RWPE2 (cell line): ENCODE measurements around the gene RIN1.
A peak's percentile ranks its signal among the peaks of the same experiment; 100 is the strongest.

Source experiments
- ATAC-seq: fragments of 200-7000 bp; cut with Tn5 transposase; 3 replicates; pipeline ENCODE4 v1.9.1; 2021; ENCODE audit warnings: low read depth
- DNase-seq: peaks from one replicate; pipeline ENCODE4 v3.0.0-alpha.2; 2020; ENCODE audit warnings: low spot score
- H3K27ac ChIP-seq: fragments of 450-650 bp; 2 replicates; pipeline ENCODE4 v1.5.1; 2017; ENCODE audit warnings: mild to moderate bottlenecking; ENCODE audit not compliant: poor library complexity, severe bottlenecking
- H3K27me3 ChIP-seq: fragments of 250-450 bp; sonication (Bioruptor Pico); 2 replicates; pipeline ENCODE4 v1.5.1; 2021; ENCODE audit warnings: mild to moderate bottlenecking, moderate library complexity; ENCODE audit not compliant: insufficient read depth, poor library complexity, severe bottlenecking
- H3K36me3 ChIP-seq: fragments of 250-450 bp; sonication (Bioruptor Pico); 2 replicates; pipeline ENCODE4 v1.5.1; 2020; ENCODE audit warnings: low read depth, mild to moderate bottlenecking, moderate library complexity
- H3K4me1 ChIP-seq: fragments of 250-450 bp; sonication (Bioruptor Pico); 2 replicates; pipeline ENCODE4 v1.5.1; 2021; ENCODE audit warnings: mild to moderate bottlenecking, moderate library complexity; ENCODE audit not compliant: insufficient read depth, poor library complexity, severe bottlenecking
- H3K4me3 ChIP-seq: fragments of 250-450 bp; sonication (Bioruptor Pico); 2 replicates; pipeline ENCODE4 v1.5.1; 2021; ENCODE audit warnings: mild to moderate bottlenecking, moderate library complexity; ENCODE audit not compliant: severe bottlenecking
- H3K9me3 ChIP-seq: fragments of 250-450 bp; sonication (Bioruptor Pico); 2 replicates; pipeline ENCODE4 v1.5.1; 2021; ENCODE audit warnings: mild to moderate bottlenecking, moderate library complexity; ENCODE audit not compliant: severe bottlenecking
- CTCF ChIP-seq: fragments of 450-650 bp; IDR thresholded peaks from one replicate; pipeline ENCODE4 v1.5.1; 2017; ENCODE audit warnings: mild to moderate bottlenecking, moderate library complexity; ENCODE audit not compliant: poor library complexity, severe bottlenecking

RIN1 gene

GRCh38 chr11:66316849-66317251, 19.4 kb downstream of the RIN1 start, which contains the start of gene CD248:
CD248 (minus strand) TSS chr11:66317044; CDS start chr11:66317027, 17 bp downstream.
- H3K4me3 ChIP-seq = no peak within 1 kb of the TSS
- no peak for DNase-seq
- H3K27ac ChIP-seq = peak within 1 kb of the TSS; percentile 2
- H3K36me3 ChIP-seq = no peaks in the 10 kb centered on the region
- peaks cover 3% of the 10 kb centered on the region for H3K9me3 ChIP-seq
- ATAC-seq = no peak
- no peaks in the 10 kb centered on the region for H3K27me3 ChIP-seq
- TF ChIP-seq CTCF = no peak
- peaks cover 6% of the 10 kb centered on the region for H3K4me1 ChIP-seq

GRCh38 chr11:66315921-66316811, 20.1 kb downstream of the RIN1 start:
- no peak for DNase-seq
- no peak for TF ChIP-seq CTCF
- no peaks in the 10 kb centered on the region for H3K27me3 ChIP-seq
- H3K27ac ChIP-seq = no peak overlapping the region
- ATAC-seq = no peak
- peaks cover 3% of the 10 kb centered on the region for H3K9me3 ChIP-seq
- H3K4me1 ChIP-seq = peaks cover 6% of the 10 kb centered on the region
- H3K4me3 ChIP-seq = no peak overlapping the region
- H3K36me3 ChIP-seq = no peaks in the 10 kb centered on the region

- no peak for ATAC-seq
- no peak overlapping the region for H3K4me3 ChIP-seq
- peaks cover 3% of the 10 kb centered on the region for H3K9me3 ChIP-seq
- no peak for TF ChIP-seq CTCF
- no peak for DNase-seq
- H3K36me3 ChIP-seq = no peaks in the 10 kb centered on the region
- peaks cover 6% of the 10 kb centered on the region for H3K4me1 ChIP-seq
- no peaks in the 10 kb centered on the region for H3K27me3 ChIP-seq
- H3K27ac ChIP-seq = no peak overlapping the region
Measured at GRCh38 chr11:66315498-66315885, 20.7 kb downstream of the RIN1 start.

GRCh38 chr11:66314561-66315497, 21.4 kb downstream of the RIN1 start:
- peaks cover 6% of the 10 kb centered on the region for H3K4me1 ChIP-seq
- no peak for DNase-seq
- no peak for ATAC-seq
- no peak overlapping the region for H3K27ac ChIP-seq
- no peaks in the 10 kb centered on the region for H3K36me3 ChIP-seq
- H3K4me3 ChIP-seq = no peak overlapping the region
- no peak for TF ChIP-seq CTCF
- H3K9me3 ChIP-seq = peaks cover under 1% of the 10 kb centered on the region
- H3K27me3 ChIP-seq = no peaks in the 10 kb centered on the region
